ENCODE data around the gene TMEM63B.
A peak's percentile ranks its signal among the peaks of the same experiment; 100 is the strongest.

Gene TMEM63B

GRCh38 chr6:44123544-44123943 is 3.8 kb upstream of the TMEM63B start:
- no peaks in the 10 kb centered on the region for H3K27me3 Mint-ChIP-seq
- DNase-seq = peak in 1 of 2 donors; percentile 15
- ATAC-seq = no peak
- peaks cover 76% of the 10 kb centered on the region for H3K4me1 Mint-ChIP-seq
- peak overlapping the region; percentile 58 to 64 for H3K4me3 Mint-ChIP-seq
- H3K9me3 Mint-ChIP-seq = no peaks in the 10 kb centered on the region
- H3K27ac Mint-ChIP-seq = peak overlapping the region in 1 of 2 donors; percentile 31

GRCh38 chr6:44126320-44127149 is 819 bp upstream of the TMEM63B start:
- H3K27ac Mint-ChIP-seq = peak overlapping the region; percentile 93 to 99

GRCh38 chr6:44128020-44128917 is 915 bp downstream of the TMEM63B start:
- H3K9me3 Mint-ChIP-seq = no peaks in the 10 kb centered on the region
- H3K27ac Mint-ChIP-seq = peak overlapping the region in 1 of 2 donors; percentile 84
- peak overlapping the region; percentile 78 to 86 for H3K4me3 Mint-ChIP-seq
- DNase-seq (peak; percentile 27 to 36), ATAC-seq (peak; percentile 5)
- H3K4me1 Mint-ChIP-seq = peaks cover 55% of the 10 kb centered on the region
- H3K27me3 Mint-ChIP-seq = no peaks in the 10 kb centered on the region

More at GRCh38 chr6:44126320-44127149, 819 bp upstream of the TMEM63B start:
- ATAC-seq (peak; percentile 90), DNase-seq (peak; percentile 70 to 92)
- Mint-ChIP-seq H3K4me1 (peaks cover 62% of the 10 kb centered on the region), H3K9me3 (no peaks in the 10 kb centered on the region), H3K27me3 (no peaks in the 10 kb centered on the region), H3K4me3 (peak overlapping the region; percentile 84 to 88)

- no peaks in the 10 kb centered on the region for H3K9me3 Mint-ChIP-seq
- DNase-seq (no peak), ATAC-seq (no peak)
- no peak overlapping the region for H3K27ac Mint-ChIP-seq
- no peak overlapping the region for H3K4me3 Mint-ChIP-seq
- no peaks in the 10 kb centered on the region for H3K27me3 Mint-ChIP-seq
- peaks cover 48% of the 10 kb centered on the region for H3K4me1 Mint-ChIP-seq
Observed at GRCh38 chr6:44129841-44130322, 2.5 kb downstream of the TMEM63B start.

GRCh38 chr6:44131892-44132291 is 4.5 kb downstream of the TMEM63B start:
- Mint-ChIP-seq H3K4me3 (no peak overlapping the region), H3K27ac (no peak overlapping the region)
- ATAC-seq = no peak

GRCh38 chr6:44132476-44132875 is 5.1 kb downstream of the TMEM63B start:
- Mint-ChIP-seq H3K27me3 (no peaks in the 10 kb centered on the region), H3K4me1 (peaks cover 31% of the 10 kb centered on the region), H3K9me3 (no peaks in the 10 kb centered on the region), H3K27ac (peak overlapping the region in 1 of 2 donors; percentile 41), H3K4me3 (no peak overlapping the region)
- no peak for DNase-seq
- no peak for ATAC-seq

More at GRCh38 chr6:44131892-44132291, 4.5 kb downstream of the TMEM63B start:
- no peaks in the 10 kb centered on the region for H3K9me3 Mint-ChIP-seq
- H3K4me1 Mint-ChIP-seq = peaks cover 31% of the 10 kb centered on the region
- DNase-seq = no peak
- no peaks in the 10 kb centered on the region for H3K27me3 Mint-ChIP-seq

GRCh38 chr6:44133003-44133931 is 5.9 kb downstream of the TMEM63B start:
- DNase-seq = no peak
- peak; percentile 34 for ATAC-seq

GRCh38 chr6:44133981-44134711 is 6.8 kb downstream of the TMEM63B start:
- no peaks in the 10 kb centered on the region for H3K27me3 Mint-ChIP-seq
- peak; percentile 21 for ATAC-seq
- peaks cover 21% of the 10 kb centered on the region for H3K4me1 Mint-ChIP-seq
- DNase-seq = no peak
- no peak overlapping the region for H3K27ac Mint-ChIP-seq
- no peak overlapping the region for H3K4me3 Mint-ChIP-seq
- no peaks in the 10 kb centered on the region for H3K9me3 Mint-ChIP-seq

More at GRCh38 chr6:44133003-44133931, 5.9 kb downstream of the TMEM63B start:
- H3K27ac Mint-ChIP-seq = no peak overlapping the region
- H3K27me3 Mint-ChIP-seq = no peaks in the 10 kb centered on the region
- no peaks in the 10 kb centered on the region for H3K9me3 Mint-ChIP-seq
- H3K4me3 Mint-ChIP-seq = no peak overlapping the region
- H3K4me1 Mint-ChIP-seq = peaks cover 27% of the 10 kb centered on the region

- peak overlapping the region in 1 of 2 donors; percentile 42 for H3K27ac Mint-ChIP-seq
- H3K27me3 Mint-ChIP-seq = no peaks in the 10 kb centered on the region
- DNase-seq (no peak), ATAC-seq (no peak)
- no peaks in the 10 kb centered on the region for H3K9me3 Mint-ChIP-seq
- no peak overlapping the region for H3K4me3 Mint-ChIP-seq
- H3K4me1 Mint-ChIP-seq = peaks cover 16% of the 10 kb centered on the region
Observed at GRCh38 chr6:44135173-44135758, 7.9 kb downstream of the TMEM63B start.

- Mint-ChIP-seq H3K4me3 (no peak overlapping the region), H3K27ac (peak overlapping the region in 1 of 2 donors; percentile 80), H3K9me3 (no peaks in the 10 kb centered on the region), H3K27me3 (no peaks in the 10 kb centered on the region), H3K4me1 (peaks cover 16% of the 10 kb centered on the region)
- ATAC-seq (no peak), DNase-seq (no peak)
Observed at GRCh38 chr6:44135875-44136274, 8.5 kb downstream of the TMEM63B start.

- Mint-ChIP-seq H3K27ac (peak overlapping the region in 1 of 2 donors; percentile 89), H3K4me1 (peaks cover 3% of the 10 kb centered on the region), H3K9me3 (no peaks in the 10 kb centered on the region), H3K4me3 (no peak overlapping the region), H3K27me3 (no peaks in the 10 kb centered on the region)
- ATAC-seq (no peak), DNase-seq (no peak)
Observed at GRCh38 chr6:44138717-44139350, 11.5 kb downstream of the TMEM63B start.

GRCh38 chr6:44139351-44139743 is 12.0 kb downstream of the TMEM63B start:
- no peak overlapping the region for H3K27ac Mint-ChIP-seq
- ATAC-seq (no peak), DNase-seq (no peak)
- H3K4me3 Mint-ChIP-seq = no peak overlapping the region
- no peaks in the 10 kb centered on the region for H3K27me3 Mint-ChIP-seq
- H3K4me1 Mint-ChIP-seq = no peaks in the 10 kb centered on the region
- no peaks in the 10 kb centered on the region for H3K9me3 Mint-ChIP-seq

- H3K4me3 Mint-ChIP-seq = no peak overlapping the region
- H3K27ac Mint-ChIP-seq = no peak overlapping the region
- DNase-seq = no peak
- no peak for ATAC-seq
- no peaks in the 10 kb centered on the region for H3K27me3 Mint-ChIP-seq
- H3K4me1 Mint-ChIP-seq = no peaks in the 10 kb centered on the region
- H3K9me3 Mint-ChIP-seq = no peaks in the 10 kb centered on the region
Observed at GRCh38 chr6:44142835-44143234, 15.5 kb downstream of the TMEM63B start.
